Effector memory CD4-positive, alpha-beta T cell (primary cell): Measurements from ENCODE around the gene SNX21.
"Not testable (repeated sequence)": the region's sequence is repeated elsewhere in the genome, so short reads cannot be mapped to it uniquely, and the experiment has no call there.

Experiments
- DNase-seq, 3 donors: peaks; one replicate each; pipeline ENCODE4 v3.0.0-alpha.2; 2020
- H3K27ac ChIP-seq: 2 replicates; pipeline ENCODE4 v1.7.0; 2013; ENCODE audit warnings: mild to moderate bottlenecking, low read length, moderate library complexity; ENCODE audit not compliant: insufficient read depth, poor library complexity, severe bottlenecking
- H3K27me3 ChIP-seq: replicated peaks from 2 replicates; pipeline ENCODE4 v1.7.0; 2013; ENCODE audit warnings: mild to moderate bottlenecking, low read length; ENCODE audit not compliant: insufficient read depth, control insufficient read depth, poor library complexity, severe bottlenecking
- H3K36me3 ChIP-seq: 2 replicates; pipeline ENCODE4 v1.7.0; 2013; ENCODE audit warnings: mild to moderate bottlenecking, low read length, moderate library complexity; ENCODE audit not compliant: control insufficient read depth, insufficient read depth
- H3K4me1 ChIP-seq: 2 replicates; pipeline ENCODE4 v1.7.0; 2013; ENCODE audit warnings: low read length, mild to moderate bottlenecking; ENCODE audit not compliant: control insufficient read depth, insufficient read depth, poor library complexity, severe bottlenecking
- H3K4me3 ChIP-seq: 2 replicates; pipeline ENCODE4 v1.7.0; 2013; ENCODE audit warnings: low read length, low read depth, mild to moderate bottlenecking; ENCODE audit not compliant: insufficient read depth, poor library complexity, severe bottlenecking
- H3K9me3 ChIP-seq: 2 replicates; pipeline ENCODE4 v1.7.0; 2013; ENCODE audit warnings: mild to moderate bottlenecking, low read length, moderate library complexity; ENCODE audit not compliant: control insufficient read depth

Gene SNX21

GRCh38 chr20:45861221-45862075, 27.8 kb downstream of the SNX21 start:
- H3K9me3 ChIP-seq, result no peaks in the 10 kb centered on the region
- H3K36me3 ChIP-seq, result no peaks in the 10 kb centered on the region
- no peak overlapping the region for H3K4me3 ChIP-seq
- no peak overlapping the region for H3K27ac ChIP-seq
- no peak for DNase-seq
- no peaks in the 10 kb centered on the region for H3K27me3 ChIP-seq
- no peaks in the 10 kb centered on the region for H3K4me1 ChIP-seq

GRCh38 chr20:45863543-45864470, 30.2 kb downstream of the SNX21 start:
- H3K27me3 ChIP-seq, result no peaks in the 10 kb centered on the region
- no peaks in the 10 kb centered on the region for H3K36me3 ChIP-seq
- H3K9me3 ChIP-seq, result no peaks in the 10 kb centered on the region
- no peak for DNase-seq
- H3K4me1 ChIP-seq, result no peaks in the 10 kb centered on the region
- H3K4me3 ChIP-seq, result no peak overlapping the region
- no peak overlapping the region for H3K27ac ChIP-seq

- Histone ChIP-seq H3K4me3 (no peak overlapping the region), H3K27me3 (no peaks in the 10 kb centered on the region), H3K9me3 (no peaks in the 10 kb centered on the region), H3K4me1 (no peaks in the 10 kb centered on the region), H3K36me3 (no peaks in the 10 kb centered on the region), H3K27ac (no peak overlapping the region)
- DNase-seq, result no peak
Observed at GRCh38 chr20:45866454-45866853, 32.9 kb downstream of the SNX21 start.

GRCh38 chr20:45867136-45867818, 33.7 kb downstream of the SNX21 start:
- no peak overlapping the region for H3K27ac ChIP-seq
- DNase-seq, result no peak
- no peaks in the 10 kb centered on the region for H3K27me3 ChIP-seq
- H3K4me3 ChIP-seq, result no peak overlapping the region
- H3K9me3 ChIP-seq, result no peaks in the 10 kb centered on the region
- no peaks in the 10 kb centered on the region for H3K4me1 ChIP-seq
- no peaks in the 10 kb centered on the region for H3K36me3 ChIP-seq

DNA sequence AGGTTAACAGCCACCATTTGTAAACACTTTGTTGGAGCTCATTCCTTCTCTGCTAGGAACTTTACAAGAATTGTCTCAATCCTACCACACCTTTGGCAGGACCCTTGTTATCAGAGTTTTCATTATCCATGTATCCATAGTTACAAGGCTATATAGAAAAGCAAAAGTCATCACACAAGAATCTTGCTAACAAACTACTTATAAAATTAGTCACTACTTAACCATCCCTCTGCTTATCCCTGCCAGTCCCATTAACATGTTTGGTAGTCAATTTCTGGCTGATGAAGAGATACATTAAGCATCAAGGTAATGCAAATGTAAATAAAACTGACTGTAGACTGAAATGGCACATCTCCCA, 34.2 kb downstream of the SNX21 start:
- Histone ChIP-seq H3K4me3 (no peak overlapping the region), H3K27ac (no peak overlapping the region)
- no peak for DNase-seq

GRCh38 chr20:45872626-45873025, 39.0 kb downstream of the SNX21 start:
- no peaks in the 10 kb centered on the region for H3K9me3 ChIP-seq
- no peaks in the 10 kb centered on the region for H3K4me1 ChIP-seq
- no peak for DNase-seq
- no peak overlapping the region for H3K4me3 ChIP-seq
- H3K27me3 ChIP-seq, result no peaks in the 10 kb centered on the region
- peaks cover 7% of the 10 kb centered on the region for H3K36me3 ChIP-seq
- no peak overlapping the region for H3K27ac ChIP-seq

More for the DNA sequence above, 34.2 kb downstream of the SNX21 start:
- Histone ChIP-seq H3K9me3 (no peaks in the 10 kb centered on the region), H3K27me3 (no peaks in the 10 kb centered on the region), H3K4me1 (no peaks in the 10 kb centered on the region), H3K36me3 (no peaks in the 10 kb centered on the region)

DNA sequence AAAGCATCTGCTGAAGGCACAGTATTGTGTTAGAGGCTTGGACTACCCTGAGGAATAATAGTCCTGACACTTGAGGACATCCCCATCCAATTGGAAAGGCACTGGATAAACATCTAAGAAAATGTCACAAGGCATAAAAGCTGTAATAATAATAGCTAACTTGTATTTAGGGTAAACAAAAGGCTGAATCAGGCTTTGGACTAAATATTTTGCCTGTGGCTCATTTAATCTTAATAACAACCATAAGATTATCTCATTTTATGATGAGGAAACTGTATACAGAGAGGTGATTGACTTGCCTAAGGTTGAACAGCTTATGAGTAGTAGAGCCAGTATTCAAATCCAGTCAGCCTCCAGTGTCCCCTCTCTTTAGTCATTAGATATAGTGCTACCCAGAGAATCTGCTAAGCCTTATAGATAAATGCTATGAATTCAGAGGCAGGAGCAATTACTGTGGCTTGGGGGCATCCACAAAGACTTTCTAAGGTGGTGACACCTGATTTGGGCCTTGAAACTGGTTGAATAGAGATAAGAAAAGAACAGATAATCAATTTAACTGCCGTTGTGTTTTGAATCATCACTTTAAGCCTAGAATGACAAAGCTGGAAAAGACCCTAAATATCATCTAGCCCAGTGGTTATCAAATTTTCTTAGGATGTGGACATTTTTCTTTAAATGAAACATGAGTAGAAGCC, 40.0 kb downstream of the SNX21 start:
- Histone ChIP-seq H3K27ac (no peak overlapping the region), H3K4me3 (no peak overlapping the region), H3K27me3 (no peaks in the 10 kb centered on the region), H3K4me1 (no peaks in the 10 kb centered on the region), H3K9me3 (no peaks in the 10 kb centered on the region), H3K36me3 (peaks cover 13% of the 10 kb centered on the region)
- DNase-seq, result no peak

DNA sequence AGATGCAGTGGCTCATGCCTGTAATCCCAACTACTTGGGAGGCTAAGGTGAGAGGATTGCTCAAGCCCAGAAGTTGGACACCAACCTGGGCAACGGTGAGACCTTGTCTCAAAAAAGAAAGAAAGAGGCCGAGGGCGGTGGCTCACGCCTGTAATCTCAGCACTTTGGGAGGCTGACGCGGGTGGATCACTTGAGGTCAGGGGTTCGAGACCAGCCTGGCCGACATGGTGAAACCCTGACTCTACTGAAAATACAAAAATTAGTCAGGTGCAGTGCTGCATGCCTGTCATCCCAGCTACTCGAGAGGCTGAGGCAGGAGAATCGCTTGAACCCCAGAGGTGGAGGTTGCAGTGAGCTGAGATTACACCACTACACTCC, 40.5 kb downstream of the SNX21 start:
- H3K36me3 ChIP-seq, result peaks cover 13% of the 10 kb centered on the region
- DNase-seq, H3K4me3 ChIP-seq, H3K27ac ChIP-seq, H3K27me3 ChIP-seq, H3K9me3 ChIP-seq, H3K4me1 ChIP-seq: not testable (repeated sequence)

GRCh38 chr20:45874576-45874975, 41.0 kb downstream of the SNX21 start:
- Histone ChIP-seq H3K36me3 (peaks cover 13% of the 10 kb centered on the region), H3K9me3 (no peaks in the 10 kb centered on the region), H3K27ac (no peak overlapping the region), H3K27me3 (no peaks in the 10 kb centered on the region), H3K4me3 (no peak overlapping the region), H3K4me1 (no peaks in the 10 kb centered on the region)
- DNase-seq, result no peak
